Measurements from ENCODE around the gene PRR7. TPM values are rescaled to one million over a fixed set of nuclear protein-coding genes. Genes with fewer than 3 reads are reported as not detected.

PRR7 gene
- total RNA-seq, 4 donors from 2014 or later, result 1.6 to 2.7 (median 2.2) TPM; not detected in 1

DNA sequence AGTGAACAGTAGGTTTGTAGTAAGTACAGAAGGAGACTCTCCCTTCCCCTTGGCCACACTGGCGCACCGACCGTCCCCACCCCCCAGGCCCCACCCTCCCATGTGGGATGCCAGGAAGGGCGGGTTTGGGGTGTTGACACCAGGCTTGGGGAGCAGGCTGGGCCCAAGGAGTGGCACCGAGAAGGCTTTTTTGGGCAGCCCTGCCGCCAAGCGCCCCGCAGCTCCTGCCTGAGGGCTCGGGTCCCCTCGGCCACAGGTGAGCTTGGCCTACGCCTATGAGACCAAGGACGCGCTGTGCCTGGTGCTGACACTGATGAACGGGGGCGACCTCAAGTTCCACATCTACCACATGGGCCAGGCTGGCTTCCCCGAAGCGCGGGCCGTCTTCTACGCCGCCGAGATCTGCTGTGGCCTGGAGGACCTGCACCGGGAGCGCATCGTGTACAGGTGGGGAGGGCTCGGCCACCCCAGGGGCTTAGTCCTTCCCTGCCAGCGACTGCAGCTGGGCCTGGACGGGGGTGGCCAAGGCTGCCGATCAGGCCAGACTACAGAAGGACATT is 12.9 kb upstream of the PRR7 start:
- no peak overlapping the region for H3K4me3 ChIP-seq
- WGBS, 2 donors (ENCODE audit: low coverage in 1 of 2), result no CpG with 5 or more reads among the region's 29 CpGs
- H3K9me3 ChIP-seq, result no peaks in the 10 kb centered on the region
- no peak overlapping the region for H3K27ac ChIP-seq
- H3K36me3 ChIP-seq, result peaks cover 0 to 89% of the 10 kb centered on the region in 2 donors
- no peaks in the 10 kb centered on the region for H3K27me3 ChIP-seq
- H3K4me1 ChIP-seq, result peaks cover 0 to 41% (median 0%) of the 10 kb centered on the region in 3 donors
- no peak for ATAC-seq
- TF ChIP-seq POLR2A (IDR thresholded peaks at IDR 0.05) (no peak), POLR2AphosphoS5 (IDR thresholded peaks at IDR 0.05) (no peak), EP300 (IDR thresholded peaks at IDR 0.05) (no peak)
- TF ChIP-seq, protein P1, sequence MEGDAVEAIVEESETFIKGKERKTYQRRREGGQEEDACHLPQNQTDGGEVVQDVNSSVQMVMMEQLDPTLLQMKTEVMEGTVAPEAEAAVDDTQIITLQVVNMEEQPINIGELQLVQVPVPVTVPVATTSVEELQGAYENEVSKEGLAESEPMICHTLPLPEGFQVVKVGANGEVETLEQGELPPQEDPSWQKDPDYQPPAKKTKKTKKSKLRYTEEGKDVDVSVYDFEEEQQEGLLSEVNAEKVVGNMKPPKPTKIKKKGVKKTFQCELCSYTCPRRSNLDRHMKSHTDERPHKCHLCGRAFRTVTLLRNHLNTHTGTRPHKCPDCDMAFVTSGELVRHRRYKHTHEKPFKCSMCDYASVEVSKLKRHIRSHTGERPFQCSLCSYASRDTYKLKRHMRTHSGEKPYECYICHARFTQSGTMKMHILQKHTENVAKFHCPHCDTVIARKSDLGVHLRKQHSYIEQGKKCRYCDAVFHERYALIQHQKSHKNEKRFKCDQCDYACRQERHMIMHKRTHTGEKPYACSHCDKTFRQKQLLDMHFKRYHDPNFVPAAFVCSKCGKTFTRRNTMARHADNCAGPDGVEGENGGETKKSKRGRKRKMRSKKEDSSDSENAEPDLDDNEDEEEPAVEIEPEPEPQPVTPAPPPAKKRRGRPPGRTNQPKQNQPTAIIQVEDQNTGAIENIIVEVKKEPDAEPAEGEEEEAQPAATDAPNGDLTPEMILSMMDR (IDR thresholded peaks at IDR 0.05), result no peak

DNA sequence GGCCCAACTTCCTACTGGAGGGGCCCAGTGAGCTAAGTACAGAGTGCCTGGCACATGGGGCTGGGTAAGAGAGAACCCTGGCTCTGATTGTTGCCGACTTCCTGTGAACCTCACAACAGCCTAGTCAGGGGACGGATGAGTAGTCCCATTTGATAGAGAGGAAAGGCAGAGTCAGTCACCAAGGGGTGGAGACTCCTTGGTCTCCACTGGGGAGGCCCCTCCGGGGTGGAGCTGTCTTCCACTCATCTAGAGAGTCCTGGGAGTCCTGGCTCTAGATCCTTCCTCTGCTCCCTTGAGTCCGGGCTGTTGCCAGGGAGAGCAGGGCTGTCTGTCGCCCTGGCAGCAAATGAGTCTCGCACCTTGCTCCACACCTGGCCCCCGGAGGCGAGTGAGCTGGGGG is 12.2 kb upstream of the PRR7 start:
- H3K4me3 ChIP-seq, result no peak overlapping the region
- no peak for ATAC-seq
- H3K27me3 ChIP-seq, result no peaks in the 10 kb centered on the region
- 80% methylated on average over 2 of the region's 8 CpGs; no CpG with 5 or more reads in 1 of the 2 donors for WGBS, 2 donors (ENCODE audit: low coverage in 1 of 2)
- no peaks in the 10 kb centered on the region for H3K9me3 ChIP-seq
- no peak for TF ChIP-seq POLR2AphosphoS5 (IDR thresholded peaks at IDR 0.05)
- TF ChIP-seq EP300 (IDR thresholded peaks at IDR 0.05), result no peak
- TF ChIP-seq, protein P1 (IDR thresholded peaks at IDR 0.05), result no peak
- TF ChIP-seq POLR2A (IDR thresholded peaks at IDR 0.05), result no peak
- no peak overlapping the region for H3K27ac ChIP-seq
- H3K4me1 ChIP-seq, result peaks cover 0 to 34% (median 0%) of the 10 kb centered on the region in 3 donors
- H3K36me3 ChIP-seq, result peaks cover 0 to 91% of the 10 kb centered on the region in 2 donors

- H3K36me3 ChIP-seq, result peaks cover 0 to 93% of the 10 kb centered on the region in 2 donors
- H3K4me1 ChIP-seq, result peaks cover 0 to 28% (median 0%) of the 10 kb centered on the region in 3 donors
- H3K9me3 ChIP-seq, result no peaks in the 10 kb centered on the region
- 81 to 93% methylated on average over 2 to 6 of the region's 20 CpGs for WGBS, 2 donors (ENCODE audit: low coverage in 1 of 2)
- TF ChIP-seq POLR2AphosphoS5 (IDR thresholded peaks at IDR 0.05), result no peak
- H3K27ac ChIP-seq, result no peak overlapping the region
- no peak for ATAC-seq
- H3K27me3 ChIP-seq, result no peaks in the 10 kb centered on the region
- no peak overlapping the region for H3K4me3 ChIP-seq
Observed at GRCh38 chr5:177434942-177435738, 11.5 kb upstream of the PRR7 start.

DNA sequence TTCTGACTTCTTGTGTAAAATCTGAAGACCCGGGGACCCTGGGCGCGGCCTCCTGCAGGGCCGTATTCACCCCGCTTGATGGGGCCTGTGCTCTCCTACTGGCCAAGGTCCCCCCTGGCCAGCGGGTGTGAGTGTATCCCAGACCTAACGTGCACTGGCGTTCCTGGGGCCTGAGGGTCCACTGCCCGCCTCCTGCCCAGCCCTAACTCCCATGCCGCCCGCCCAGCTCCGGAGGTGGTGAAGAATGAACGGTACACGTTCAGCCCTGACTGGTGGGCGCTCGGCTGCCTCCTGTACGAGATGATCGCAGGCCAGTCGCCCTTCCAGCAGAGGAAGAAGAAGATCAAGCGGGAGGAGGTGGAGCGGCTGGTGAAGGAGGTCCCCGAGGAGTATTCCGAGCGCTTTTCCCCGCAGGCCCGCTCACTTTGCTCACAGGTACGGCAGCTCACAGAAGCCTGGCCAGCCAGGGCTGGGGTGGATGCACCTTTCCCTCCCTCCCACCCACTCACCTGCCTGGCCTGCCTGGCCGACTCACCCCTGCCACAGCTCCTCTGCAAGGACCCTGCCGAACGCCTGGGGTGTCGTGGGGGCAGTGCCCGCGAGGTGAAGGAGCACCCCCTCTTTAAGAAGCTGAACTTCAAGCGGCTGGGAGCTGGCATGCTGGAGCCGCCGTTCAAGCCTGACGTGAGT is 10.6 kb upstream of the PRR7 start:
- 99% methylated on average over 6 of the region's 37 CpGs; no CpG with 5 or more reads in 1 of the 2 donors for WGBS, 2 donors (ENCODE audit: low coverage in 1 of 2)
- peaks cover 0 to 93% of the 10 kb centered on the region in 2 donors for H3K36me3 ChIP-seq
- H3K9me3 ChIP-seq, result no peaks in the 10 kb centered on the region
- peaks cover 0 to 21% (median 0%) of the 10 kb centered on the region in 3 donors for H3K4me1 ChIP-seq
- H3K4me3 ChIP-seq, result no peak overlapping the region
- H3K27ac ChIP-seq, result no peak overlapping the region
- no peak for TF ChIP-seq POLR2A (IDR thresholded peaks at IDR 0.05)
- no peak for TF ChIP-seq EP300 (IDR thresholded peaks at IDR 0.05)
- TF ChIP-seq POLR2AphosphoS5 (IDR thresholded peaks at IDR 0.05), result no peak
- TF ChIP-seq, protein P1 (IDR thresholded peaks at IDR 0.05), result no peak
- no peaks in the 10 kb centered on the region for H3K27me3 ChIP-seq
- no peak for ATAC-seq

DNA sequence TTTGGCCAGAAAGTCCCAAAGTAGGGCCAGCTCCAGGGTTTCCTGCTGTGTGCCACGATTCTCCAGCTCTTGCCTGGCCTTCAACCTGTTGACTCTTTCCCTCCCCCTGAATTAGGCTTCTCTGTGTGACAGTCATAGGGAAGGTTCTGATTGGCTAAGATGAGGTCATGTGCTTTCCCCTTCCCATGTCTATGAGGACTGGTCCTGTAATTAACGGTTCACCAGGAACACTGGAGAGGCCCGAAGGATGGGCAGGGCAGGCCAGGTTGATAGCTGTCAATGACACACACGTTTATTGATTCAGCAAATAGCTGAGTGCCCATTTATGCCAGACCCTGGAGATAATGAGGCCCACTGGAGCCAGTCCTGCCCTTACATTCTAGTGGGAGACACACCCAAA is 9.0 kb upstream of the PRR7 start:
- H3K4me1 ChIP-seq, result peaks cover 0 to 4% (median 0%) of the 10 kb centered on the region in 3 donors
- H3K4me3 ChIP-seq, result no peak overlapping the region
- peaks cover 0 to 93% of the 10 kb centered on the region in 2 donors for H3K36me3 ChIP-seq
- H3K27ac ChIP-seq, result no peak overlapping the region
- ATAC-seq, result no peak
- no peaks in the 10 kb centered on the region for H3K27me3 ChIP-seq
- TF ChIP-seq POLR2A (IDR thresholded peaks at IDR 0.05), result no peak
- WGBS, 2 donors (ENCODE audit: low coverage in 1 of 2), result 44% methylated on average over 1 of the region's 4 CpGs; no CpG with 5 or more reads in 1 of the 2 donors
- no peaks in the 10 kb centered on the region for H3K9me3 ChIP-seq
